Karpas-422 (cell line): ENCODE results near the gene CYP24A1. TPM values are rescaled to one million over a fixed set of nuclear protein-coding genes. Genes with fewer than 3 reads are reported as not detected.
"Not testable (repeated sequence)": the region's sequence is repeated elsewhere in the genome, so short reads cannot be mapped to it uniquely, and the experiment has no call there.

Experiments used
- DNase-seq: peaks from one replicate; pipeline ENCODE4 v3.0.0-alpha.2; 2015
- H2AFZ ChIP-seq: fragments of 200-600 bp; sonication (generic); 2 replicates; pipeline ENCODE4 v1.6.1; 2014; ENCODE audit warnings: antibody characterized with exemption, low read length, mixed read lengths
- H3K27ac ChIP-seq: fragments of 200-600 bp; sonication (generic); 2 replicates; pipeline ENCODE4 v1.5.1; 2014; ENCODE audit warnings: mild to moderate bottlenecking, low read length, moderate library complexity
- H3K27me3 ChIP-seq: fragments of 200-600 bp; sonication (generic); 2 replicates; pipeline ENCODE4 v1.6.1; 2014; ENCODE audit warnings: low read length, mixed read lengths
- H3K36me3 ChIP-seq: fragments of 200-600 bp; sonication (generic); 2 replicates; pipeline ENCODE4 v1.6.1; 2014; ENCODE audit warnings: low read length, mixed read lengths; ENCODE audit not compliant: insufficient read depth
- H3K4me1 ChIP-seq: fragments of 200-600 bp; sonication (generic); 2 replicates; pipeline ENCODE4 v1.6.1; 2014; ENCODE audit warnings: mild to moderate bottlenecking, low read length, mixed read lengths
- H3K4me2 ChIP-seq: fragments of 200-600 bp; sonication (generic); 2 replicates; pipeline ENCODE4 v1.6.1; 2014; ENCODE audit warnings: low read length, low read depth, mild to moderate bottlenecking; ENCODE audit not compliant: poor library complexity, severe bottlenecking
- H3K4me3 ChIP-seq: fragments of 200-600 bp; sonication (generic); 2 replicates; pipeline ENCODE4 v1.5.1; 2014; ENCODE audit warnings: mild to moderate bottlenecking, antibody characterized with exemption, low read length, mixed read lengths
- H3K79me2 ChIP-seq: fragments of 200-600 bp; sonication (generic); 2 replicates; pipeline ENCODE4 v1.6.1; 2014; ENCODE audit warnings: mild to moderate bottlenecking, low read length, mixed read lengths
- H3K9ac ChIP-seq: fragments of 200-600 bp; sonication (generic); 2 replicates; pipeline ENCODE4 v1.6.0; 2014; ENCODE audit warnings: low read length
- H3K9me2 ChIP-seq: fragments of 200-600 bp; sonication (generic), shearing (Covaris generic); replicated peaks from 2 replicates; pipeline ENCODE4 v1.6.0; 2014; ENCODE audit warnings: mild to moderate bottlenecking, low read length, moderate library complexity; ENCODE audit not compliant: insufficient read depth
- H3K9me3 ChIP-seq: fragments of 300-700, 200-600 bp; sonication (generic); 2 replicates; pipeline ENCODE4 v1.6.1; 2014; ENCODE audit warnings: low read length, mixed read lengths
- H4K20me1 ChIP-seq: fragments of 200-600 bp; sonication (generic); 2 replicates; pipeline ENCODE4 v1.6.1; 2014; ENCODE audit warnings: mild to moderate bottlenecking, antibody characterized with exemption, low read length, low read depth; ENCODE audit not compliant: insufficient read depth
- total RNA-seq: library from RNA; depleted of rRNA; stranded (reverse); fragments of >200 nt; shearing (Covaris generic); gene quantifications from 2 replicates; pipeline ENCODE4 v1.2.3, GENCODE V29; 2014; ENCODE audit warnings: low replicate concordance

CYP24A1 gene
- total RNA-seq, 1 experiment from 2014 or later: not detected

- H3K9ac ChIP-seq: no peak overlapping the region
- no peak overlapping the region for H2AFZ ChIP-seq
- H3K27ac ChIP-seq: no peak overlapping the region
- 0 out of 2 replicates have a peak, but pooled peaks cover 5% of the 10 kb centered on the region for H3K9me3 ChIP-seq
- H3K4me1 ChIP-seq: no peaks in the 10 kb centered on the region
- H4K20me1 ChIP-seq: no peaks in the 10 kb centered on the region
- DNase-seq: no peak
- no peaks in the 10 kb centered on the region for H3K79me2 ChIP-seq
- H3K4me2 ChIP-seq: no peak overlapping the region
- H3K4me3 ChIP-seq: no peak overlapping the region
- no peaks in the 10 kb centered on the region for H3K9me2 ChIP-seq
- no peaks in the 10 kb centered on the region for H3K36me3 ChIP-seq
- H3K27me3 ChIP-seq: peaks cover 2% of the 10 kb centered on the region; the same call in 1 of the 2 replicates
Observed at GRCh38 chr20:54134445-54135220, 39.2 kb downstream of the CYP24A1 start.

DNA sequence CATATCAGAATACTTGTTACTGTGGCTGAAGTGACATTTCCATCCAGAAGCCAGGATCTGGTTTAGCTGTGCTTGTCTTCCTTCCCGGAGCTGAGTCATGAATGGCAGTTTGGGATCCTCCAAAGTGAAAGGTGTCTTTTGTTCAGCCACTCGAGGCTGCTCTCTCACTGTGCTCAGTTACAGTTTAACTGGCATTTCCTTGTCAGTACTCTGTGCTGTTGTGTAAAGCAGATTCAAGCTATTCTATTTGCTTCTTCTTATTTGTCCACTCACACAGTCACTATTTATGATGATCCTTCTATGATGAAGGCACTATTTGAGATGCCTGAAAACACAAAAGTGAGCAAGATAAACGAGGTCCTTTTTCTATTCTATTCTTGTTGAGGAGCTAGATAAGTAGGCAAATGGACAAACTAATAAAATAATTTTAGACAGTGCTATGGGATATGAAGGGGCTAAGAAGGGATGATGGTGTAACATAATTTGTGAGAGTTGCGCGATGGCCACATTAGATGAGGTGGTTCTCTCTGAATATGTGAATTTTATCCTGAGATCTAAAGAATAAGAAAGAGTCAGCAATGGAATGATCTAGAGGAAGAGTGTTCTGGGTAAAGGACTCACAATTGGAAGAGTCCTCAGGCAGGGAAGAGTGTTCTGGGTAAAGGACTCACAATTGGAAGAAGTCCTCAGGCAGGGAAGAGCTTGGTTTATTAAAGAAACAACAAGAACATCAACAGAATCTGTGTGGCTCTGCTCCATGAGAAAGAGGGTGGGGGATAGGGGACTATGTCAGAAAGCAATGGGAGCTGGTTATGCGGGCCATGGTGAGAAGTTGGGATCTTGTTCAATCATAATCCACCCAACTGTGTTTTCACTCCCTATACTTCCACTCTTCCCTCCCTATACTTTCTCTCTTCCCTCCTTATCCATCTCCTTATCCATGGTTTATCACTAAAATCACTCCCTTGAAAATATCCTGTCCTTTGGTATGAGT is 40.1 kb downstream of the CYP24A1 start:
- DNase-seq: no peak

DNA sequence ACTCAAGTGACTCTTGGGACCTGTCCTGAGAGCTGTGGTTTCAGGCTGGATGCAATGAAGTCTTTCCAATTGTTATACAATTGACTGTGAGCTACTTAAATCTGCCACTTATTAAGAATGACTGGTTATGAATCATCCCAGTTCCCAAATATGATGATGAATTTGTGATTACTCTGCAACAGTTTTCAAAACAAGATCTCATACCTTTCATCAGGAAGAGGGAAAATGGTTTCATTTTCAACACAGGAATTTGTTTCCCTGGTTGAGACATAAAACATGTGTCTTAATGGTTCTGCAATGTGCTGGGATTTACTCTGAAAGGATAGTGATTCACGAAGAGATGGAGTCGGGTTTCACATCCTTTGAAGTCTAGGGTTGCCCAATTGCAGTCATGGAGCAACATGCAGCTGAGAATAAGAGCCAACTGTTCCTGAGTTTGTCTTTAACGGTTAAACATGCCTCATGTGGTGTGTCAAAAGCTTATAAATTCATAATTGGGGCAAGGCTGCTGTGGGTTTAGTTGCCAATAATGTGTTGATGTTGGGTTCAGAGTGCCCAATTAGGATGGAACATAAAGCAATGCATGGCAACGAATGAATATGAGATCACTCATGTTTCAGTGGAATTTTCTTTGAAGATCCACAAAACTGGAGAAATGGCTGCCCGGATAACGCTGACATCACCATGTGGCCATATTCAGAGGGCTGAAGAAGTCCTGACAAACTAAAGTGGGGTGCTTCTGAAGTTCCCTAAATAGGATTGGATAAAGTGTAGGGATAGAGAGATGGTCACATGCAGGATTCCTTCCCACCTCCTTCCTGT is 41.0 kb downstream of the CYP24A1 start:
- DNase-seq: no peak
- no peaks in the 10 kb centered on the region for H3K9me2 ChIP-seq
- H3K9me3 ChIP-seq: 0 out of 2 replicates have a peak, but pooled peaks cover 5% of the 10 kb centered on the region
- H2AFZ ChIP-seq: no peak overlapping the region
- no peak overlapping the region for H3K4me3 ChIP-seq
- no peaks in the 10 kb centered on the region for H3K36me3 ChIP-seq
- H3K27ac ChIP-seq: no peak overlapping the region
- H3K4me1 ChIP-seq: no peaks in the 10 kb centered on the region
- no peaks in the 10 kb centered on the region for H4K20me1 ChIP-seq
- peaks cover 2% of the 10 kb centered on the region; the same call in 1 of the 2 replicates for H3K27me3 ChIP-seq
- H3K4me2 ChIP-seq: no peak overlapping the region
- no peaks in the 10 kb centered on the region for H3K79me2 ChIP-seq
- H3K9ac ChIP-seq: no peak overlapping the region

More for the DNA sequence above, 40.1 kb downstream of the CYP24A1 start:
- Histone ChIP-seq H3K4me2 (no peak overlapping the region), H3K4me3 (no peak overlapping the region), H3K9me2 (no peaks in the 10 kb centered on the region), H3K27me3 (peaks cover 2% of the 10 kb centered on the region; the same call in 1 of the 2 replicates), H3K9me3 (0 out of 2 replicates have a peak, but pooled peaks cover 5% of the 10 kb centered on the region), H2AFZ (no peak overlapping the region), H3K4me1 (no peaks in the 10 kb centered on the region), H3K9ac (no peak overlapping the region), H3K27ac (no peak overlapping the region), H3K79me2 (no peaks in the 10 kb centered on the region), H4K20me1 (no peaks in the 10 kb centered on the region), H3K36me3 (no peaks in the 10 kb centered on the region)

GRCh38 chr20:54131675-54132611 is 41.8 kb downstream of the CYP24A1 start:
- H3K4me2 ChIP-seq: no peak overlapping the region
- 0 out of 2 replicates have a peak, but pooled peaks cover 5% of the 10 kb centered on the region for H3K9me3 ChIP-seq
- DNase-seq: no peak
- H3K9me2 ChIP-seq: no peaks in the 10 kb centered on the region
- H2AFZ ChIP-seq: no peak overlapping the region
- H3K4me3 ChIP-seq: no peak overlapping the region
- no peaks in the 10 kb centered on the region for H3K36me3 ChIP-seq
- H3K79me2 ChIP-seq: no peaks in the 10 kb centered on the region
- H4K20me1 ChIP-seq: no peaks in the 10 kb centered on the region
- H3K27me3 ChIP-seq: peaks cover 2% of the 10 kb centered on the region; the same call in 1 of the 2 replicates
- H3K4me1 ChIP-seq: no peaks in the 10 kb centered on the region
- no peak overlapping the region for H3K9ac ChIP-seq
- H3K27ac ChIP-seq: no peak overlapping the region

GRCh38 chr20:54131125-54131524 is 42.7 kb downstream of the CYP24A1 start:
- not testable (repeated sequence) for H3K4me3 ChIP-seq, H3K4me1 ChIP-seq, H2AFZ ChIP-seq, H3K9me2 ChIP-seq, H3K9me3 ChIP-seq, H3K9ac ChIP-seq, H3K27me3 ChIP-seq, H3K27ac ChIP-seq, DNase-seq, H4K20me1 ChIP-seq, H3K4me2 ChIP-seq, H3K36me3 ChIP-seq, H3K79me2 ChIP-seq

- Histone ChIP-seq H3K4me2 (no peak overlapping the region), H3K9me3 (0 out of 2 replicates have a peak, but pooled peaks cover 5% of the 10 kb centered on the region), H3K9ac (no peak overlapping the region), H3K4me3 (no peak overlapping the region), H2AFZ (no peak overlapping the region), H3K4me1 (no peaks in the 10 kb centered on the region), H4K20me1 (no peaks in the 10 kb centered on the region), H3K9me2 (no peaks in the 10 kb centered on the region), H3K36me3 (no peaks in the 10 kb centered on the region), H3K79me2 (no peaks in the 10 kb centered on the region), H3K27me3 (no peaks in the 10 kb centered on the region), H3K27ac (no peak overlapping the region)
- DNase-seq: no peak
Observed at GRCh38 chr20:54129350-54129749, 44.4 kb downstream of the CYP24A1 start.
